H1 (cell line): Measurements from ENCODE around the gene SCGB3A1. TPM values are rescaled to one million over a fixed set of nuclear protein-coding genes. Genes with fewer than 3 reads are reported as not detected.

Source experiments
- CTCF ChIA-PET: fragments of 300-600 bp; sonication (Branson Sonifier 250); formaldehyde crosslinking; loops from one replicate; lab custom pipeline; 2021; ENCODE audit not compliant: partially characterized antibody; lab: Charles Lee
- POLR2A ChIA-PET: fragments of 300-600 bp; sonication (Branson Sonifier 250); formaldehyde crosslinking; loops from one replicate; lab custom pipeline; 2021; ENCODE audit warnings: inconsistent platforms; ENCODE audit not compliant: partially characterized antibody; lab: Charles Lee
- DNase-seq, 2 experiments: peaks; one replicate each; pipeline versions ENCODE4 v3.0.0 to v3.0.0-alpha.2; 2010 to 2022; ENCODE audit warnings: low spot score in 2 of 2, low read depth in 1 of 2, mixed read lengths in 1 of 2
- FAIRE-seq: peaks from 2 replicates; lab custom pipeline; 2011; peaks lifted over from hg19 to GRCh38; lab: Jason Lieb, UNC
- H2AFZ ChIP-seq: 2 replicates; pipeline ENCODE4 v1.8.1; 2012; ENCODE audit warnings: low read length, inconsistent platforms
- H2AK5ac ChIP-seq: 2 replicates; pipeline ENCODE4 v1.6.1; 2013; ENCODE audit warnings: low read depth, low read length
- H2BK120ac ChIP-seq: replicated peaks from 2 replicates; pipeline ENCODE3; 2013; ENCODE audit warnings: low read depth, low read length, inconsistent platforms
- H2BK12ac ChIP-seq: 2 replicates; pipeline ENCODE4 v1.6.1; 2013; ENCODE audit warnings: low read depth, low read length
- H2BK15ac ChIP-seq: 2 replicates; pipeline ENCODE4 v1.6.1; 2013; ENCODE audit warnings: low read length
- H2BK20ac ChIP-seq: 2 replicates; pipeline ENCODE4 v1.6.1; 2013; ENCODE audit warnings: low read length
- H2BK5ac ChIP-seq: 2 replicates; pipeline ENCODE4 v1.6.1; 2013; ENCODE audit warnings: low read depth, low read length
- H3K14ac ChIP-seq: 2 replicates; pipeline ENCODE4 v1.6.1; 2013; ENCODE audit warnings: inconsistent platforms; ENCODE audit not compliant: insufficient read length
- H3K18ac ChIP-seq: 2 replicates; pipeline ENCODE4 v1.6.1; 2013; ENCODE audit warnings: low read length; ENCODE audit errors: extremely low read depth
- H3K23ac ChIP-seq: 2 replicates; pipeline ENCODE4 v1.6.1; 2013; ENCODE audit warnings: inconsistent platforms; ENCODE audit not compliant: insufficient read length
- H3K23me2 ChIP-seq: 2 replicates; pipeline ENCODE4 v1.6.1; 2013; ENCODE audit warnings: low read depth, low read length
- H3K27ac ChIP-seq: 2 replicates; pipeline ENCODE4 v1.6.1; 2011; ENCODE audit warnings: low read depth, low read length, inconsistent platforms
- H3K27me3 ChIP-seq, 4 experiments: replicated peaks in 1 of 4; 1 replicate in 1 of 4; 2 replicates in 3 of 4; pipeline versions ENCODE4 v1.6.1 to v1.8.1; 2011 to 2013; ENCODE audit warnings: low read length in 3 of 4, mild to moderate bottlenecking in 3 of 4, inconsistent platforms in 2 of 4, mixed read lengths in 2 of 4, moderate library complexity in 1 of 4; ENCODE audit not compliant: control insufficient read depth in 3 of 4, insufficient read depth in 3 of 4; ENCODE audit errors: extremely low read depth in 1 of 4
- H3K36me3 ChIP-seq, 4 experiments: 2 replicates each; pipeline versions ENCODE4 v1.6.1 to v1.8.1; 2011 to 2013; ENCODE audit warnings: mild to moderate bottlenecking in 4 of 4, low read length in 3 of 4, moderate library complexity in 2 of 4, control low read depth in 1 of 4, inconsistent platforms in 1 of 4; ENCODE audit not compliant: insufficient read depth in 4 of 4, control insufficient read depth in 2 of 4
- H3K4ac ChIP-seq: replicated peaks from 2 replicates; pipeline ENCODE3; 2013; ENCODE audit warnings: low read length, low read depth, mixed read lengths, inconsistent platforms; ENCODE audit not compliant: insufficient read length
- H3K4me1 ChIP-seq, 4 experiments: replicated peaks in 1 of 4; 1 replicate in 1 of 4; 2 replicates in 3 of 4; pipeline versions ENCODE4 v1.6.1 to v1.8.1; 2011 to 2013; ENCODE audit warnings: low read length in 3 of 4, inconsistent platforms in 2 of 4, mixed read lengths in 1 of 4; ENCODE audit not compliant: insufficient read depth in 4 of 4, control insufficient read depth in 3 of 4
- H3K4me2 ChIP-seq, 2 experiments: 2 replicates each; pipeline versions ENCODE4 v1.6.1 to v1.8.1; 2011 to 2013; ENCODE audit warnings: low read depth in 2 of 2, low read length in 2 of 2, control low read depth in 1 of 2, inconsistent platforms in 1 of 2, mild to moderate bottlenecking in 1 of 2; ENCODE audit not compliant: insufficient read depth in 1 of 2
- H3K4me3 ChIP-seq, 4 experiments: fragments of 200-600, 300-600 bp in 1 of 4; sonication (generic), shearing (Covaris generic), sonication (Bioruptor Twin) in 1 of 4; 2 replicates each; pipeline versions ENCODE4 v1.5.1 to v1.8.1; 2011 to 2016; ENCODE audit warnings: low read length in 4 of 4, low read depth in 3 of 4, control low read depth in 2 of 4, inconsistent platforms in 2 of 4, mild to moderate bottlenecking in 2 of 4, mixed read lengths in 1 of 4, moderate library complexity in 1 of 4; ENCODE audit not compliant: insufficient read depth in 2 of 4; ENCODE audit errors: extremely low read depth in 1 of 4
- H3K56ac ChIP-seq: replicated peaks from 2 replicates; pipeline ENCODE3; 2013; ENCODE audit warnings: low read depth, mild to moderate bottlenecking, mixed read lengths, low read length, inconsistent platforms; ENCODE audit not compliant: insufficient read length
- H3K79me1 ChIP-seq: 2 replicates; pipeline ENCODE4 v1.6.1; 2013; ENCODE audit warnings: low read depth, low read length, control low read depth
- H3K79me2 ChIP-seq, 2 experiments: 2 replicates each; pipeline versions ENCODE4 v1.6.1 to v1.8.1; 2012 to 2013; ENCODE audit warnings: low read length in 2 of 2, mild to moderate bottlenecking in 2 of 2, inconsistent platforms in 1 of 2; ENCODE audit not compliant: insufficient read depth in 2 of 2, control insufficient read depth in 1 of 2
- H3K9ac ChIP-seq, 4 experiments: replicated peaks in 1 of 4; 1 replicate in 1 of 4; 2 replicates in 3 of 4; pipeline versions ENCODE4 v1.6.1 to v1.8.1; 2011 to 2013; ENCODE audit warnings: low read depth in 3 of 4, low read length in 3 of 4, control low read depth in 2 of 4, mild to moderate bottlenecking in 2 of 4, moderate library complexity in 2 of 4, inconsistent platforms in 1 of 4; ENCODE audit errors: extremely low read depth in 1 of 4
- H3K9me3 ChIP-seq, 2 experiments: 2 replicates each; pipeline versions ENCODE4 v1.6.1 to v1.8.1; 2012 to 2013; ENCODE audit warnings: mild to moderate bottlenecking in 2 of 2, moderate library complexity in 2 of 2, control low read depth in 1 of 2, inconsistent platforms in 1 of 2, low read depth in 1 of 2, low read length in 1 of 2, mixed read lengths in 1 of 2; ENCODE audit not compliant: insufficient read depth in 2 of 2
- H4K20me1 ChIP-seq, 2 experiments: replicated peaks in 1 of 2; 2 replicates each; pipeline versions ENCODE3 to v1.8.1; 2011 to 2013; ENCODE audit warnings: inconsistent platforms in 2 of 2, low read length in 2 of 2, mild to moderate bottlenecking in 1 of 2; ENCODE audit not compliant: insufficient read depth in 2 of 2, control insufficient read depth in 1 of 2
- H4K5ac ChIP-seq: 2 replicates; pipeline ENCODE4 v1.6.1; 2013; ENCODE audit warnings: low read length, low read depth, mixed read lengths, inconsistent platforms; ENCODE audit not compliant: insufficient read length
- H4K8ac ChIP-seq: 2 replicates; pipeline ENCODE4 v1.8.0; 2013; ENCODE audit warnings: mild to moderate bottlenecking, moderate library complexity, low read length, inconsistent platforms; ENCODE audit not compliant: insufficient read depth; ENCODE audit errors: extremely low read depth
- H4K91ac ChIP-seq: replicated peaks from 2 replicates; pipeline ENCODE3; 2013; ENCODE audit warnings: low read length, mixed read lengths, inconsistent platforms; ENCODE audit not compliant: insufficient read length
- BACH1 ChIP-seq: IDR thresholded peaks from 2 replicates; pipeline ENCODE4 v1.6.1; 2012; ENCODE audit warnings: low read length, improper control_type of control experiment
- EP300 ChIP-seq, 2 experiments: IDR thresholded peaks; 1 replicate in 1 of 2; 2 replicates in 1 of 2; pipeline ENCODE4 v1.6.1; 2011 to 2012; ENCODE audit warnings: low read depth in 2 of 2, low read length in 2 of 2, mild to moderate bottlenecking in 2 of 2, borderline replicate concordance in 1 of 2, inconsistent platforms in 1 of 2, moderate library complexity in 1 of 2
- GABPA ChIP-seq: IDR thresholded peaks from 2 replicates; pipeline ENCODE4 v1.6.1; 2011; ENCODE audit warnings: mild to moderate bottlenecking, low read length, moderate library complexity, borderline replicate concordance; ENCODE audit not compliant: insufficient read depth
- HDAC6 ChIP-seq: IDR thresholded peaks from one replicate; pipeline ENCODE4 v1.7.1; 2012; ENCODE audit warnings: low read depth, mild to moderate bottlenecking, inconsistent platforms, low read length, moderate library complexity
- JUN ChIP-seq: IDR thresholded peaks from 2 replicates; pipeline ENCODE4 v1.6.1; 2011; ENCODE audit warnings: low read depth, mild to moderate bottlenecking, improper control_type of control experiment, low read length
- JUND ChIP-seq: IDR thresholded peaks from 2 replicates; pipeline ENCODE4 v1.6.1; 2011; ENCODE audit warnings: mild to moderate bottlenecking, improper control_type of control experiment, low read length
- KDM5A ChIP-seq: fragments of 200-600 bp; IDR thresholded peaks from 2 replicates; pipeline ENCODE4 v1.7.1; 2012; ENCODE audit warnings: mild to moderate bottlenecking, low read length, inconsistent platforms, mixed read lengths
- MAFK ChIP-seq: IDR thresholded peaks from 2 replicates; pipeline ENCODE4 v1.6.1; 2012; ENCODE audit warnings: low read depth, mild to moderate bottlenecking, improper control_type of control experiment, low read length
- RXRA ChIP-seq: IDR thresholded peaks from 2 replicates; pipeline ENCODE4 v1.6.1; 2011; ENCODE audit warnings: low read depth, mild to moderate bottlenecking, low read length, moderate library complexity; ENCODE audit not compliant: insufficient read depth
- SIRT6 ChIP-seq: IDR thresholded peaks from one replicate; pipeline ENCODE4 v1.7.1; 2012; ENCODE audit warnings: low read length, inconsistent platforms
- SRF ChIP-seq: IDR thresholded peaks from 2 replicates; pipeline ENCODE4 v1.6.1; 2011; ENCODE audit warnings: mild to moderate bottlenecking, low read depth, low read length, moderate library complexity
- WGBS, 2 experiments: shearing (Covaris generic) in 1 of 2; methylation state at CpG; one replicate each; pipeline versions ENCODE4 v1.1.6 to v1.1.7; 2013 to 2015; ENCODE audit warnings: low lambda C conversion rate in 2 of 2, mixed read lengths in 2 of 2, inconsistent platforms in 1 of 2, low coverage in 1 of 2, missing lambda C conversion rate in 1 of 2; ENCODE audit not compliant: insufficient replicate concordance in 2 of 2, insufficient coverage in 1 of 2, insufficient read length in 1 of 2; ENCODE audit errors: extremely low coverage in 1 of 2, missing lambda C conversion rate in 1 of 2; 5-methylcytosine and 5-hydroxymethylcytosine counted together
- polyA plus RNA-seq, 7 experiments: library from polyadenylated mRNA; depleted of rRNA in 3 of 7; stranded (reverse) in 5 of 7; unstranded in 2 of 7; fragments of >200 nt in 5 of 7; fragments of 200-250 nt in 2 of 7; gene quantifications; 1 replicate in 5 of 7; 2 replicates in 1 of 7; 4 replicates in 1 of 7; pipeline versions ENCODE4 v1.2.1 to v1.2.3, GENCODE V29; 2011 to 2013; ENCODE audit warnings: missing spikeins in 2 of 7, mixed read lengths in 2 of 7
- total RNA-seq: library from RNA; stranded (reverse); fragmentation: NEBNext Ultra II Directional; extraction: Animal tissue kit (Norgen Biotek cat#: 25700); gene quantifications from 2 replicates; pipeline ENCODE4 v1.2.1, GENCODE V29; 2021
- TF ChIP-seq, protein P1 (sequence below), 3 experiments: IDR thresholded peaks; 1 replicate in 2 of 3; 2 replicates in 1 of 3; pipeline versions ENCODE4 v1.5.1 to v1.6.1; 2011; ENCODE audit warnings: low read length in 3 of 3, mild to moderate bottlenecking in 3 of 3, inconsistent platforms in 2 of 3, low read depth in 1 of 3, moderate library complexity in 1 of 3; ENCODE audit not compliant: insufficient read depth in 1 of 3; ENCODE audit errors: control extremely low read depth in 1 of 3

Gene SCGB3A1
- total and polyA plus RNA-seq, 2 of the 8 experiments (the other 6 are each of a cell fraction or from before 2014, with no cell fraction given), result 0.20 TPM; not detected in 1

- no peak overlapping the region for H2BK12ac ChIP-seq
- DNase-seq (no peak), FAIRE-seq (no peak)
- H3K14ac ChIP-seq, result no peak overlapping the region
- H3K79me2 ChIP-seq, result no peaks in the 10 kb centered on the region
- H2AFZ ChIP-seq, result no peak overlapping the region
- H3K9me3 ChIP-seq, result no peaks in the 10 kb centered on the region
- H3K27ac ChIP-seq, result no peak overlapping the region
- no peak overlapping the region for H3K9ac ChIP-seq
- H3K23me2 ChIP-seq, result peaks cover 6% of the 10 kb centered on the region; the same call in 1 of the 2 replicates
- no peak overlapping the region for H3K18ac ChIP-seq
- H3K4me2 ChIP-seq, result no peak overlapping the region
- H3K27me3 ChIP-seq, result no peaks in the 10 kb centered on the region
- no peak overlapping the region for H4K91ac ChIP-seq
- peaks cover 0 to 4% of the 10 kb centered on the region in 2 experiments for H4K20me1 ChIP-seq
- no peaks in the 10 kb centered on the region for H3K4me1 ChIP-seq
- H2AK5ac ChIP-seq, result no peak overlapping the region
- H3K36me3 ChIP-seq, result no peaks in the 10 kb centered on the region
- H3K56ac ChIP-seq, result no peak overlapping the region
- H3K4me3 ChIP-seq, result no peak overlapping the region
- H3K4ac ChIP-seq, result no peak overlapping the region
- POLR2A ChIA-PET, result no interaction called here
- no peak overlapping the region for H4K8ac ChIP-seq
- H3K23ac ChIP-seq, result no peak overlapping the region
- H4K5ac ChIP-seq, result no peak overlapping the region
- no peak overlapping the region for H2BK20ac ChIP-seq
- CTCF ChIA-PET, result interaction anchor here (1.1 to 2.3 kb wide), 2 partner anchors 9 to 20 kb away, joined by 3 to 11 read pairs; no protein-coding TSS in a partner anchor
- no peak overlapping the region for H2BK120ac ChIP-seq
- no peak overlapping the region for H2BK15ac ChIP-seq
- no peak overlapping the region for H2BK5ac ChIP-seq
- whole genome bisulfite sequencing, 2 experiments, result 74% methylated on average over 2 of the region's 3 CpGs; no CpG with 5 or more reads in 1 of the 2 experiments
- no peaks in the 10 kb centered on the region for H3K79me1 ChIP-seq
- TF ChIP-seq GABPA (no peak), SIRT6 (no peak), SRF (no peak), HDAC6 (no peak), MAFK (no peak), EP300 (IDR thresholded peaks at IDR 0.05; ENCODE audit: borderline replicate concordance in 1 of 2, low read depth in 2 of 2, low read length in 2 of 2) (no peak), BACH1 (no peak), RXRA (no peak), JUN (no peak), KDM5A (no peak), JUND (no peak)
- TF ChIP-seq, protein P1, sequence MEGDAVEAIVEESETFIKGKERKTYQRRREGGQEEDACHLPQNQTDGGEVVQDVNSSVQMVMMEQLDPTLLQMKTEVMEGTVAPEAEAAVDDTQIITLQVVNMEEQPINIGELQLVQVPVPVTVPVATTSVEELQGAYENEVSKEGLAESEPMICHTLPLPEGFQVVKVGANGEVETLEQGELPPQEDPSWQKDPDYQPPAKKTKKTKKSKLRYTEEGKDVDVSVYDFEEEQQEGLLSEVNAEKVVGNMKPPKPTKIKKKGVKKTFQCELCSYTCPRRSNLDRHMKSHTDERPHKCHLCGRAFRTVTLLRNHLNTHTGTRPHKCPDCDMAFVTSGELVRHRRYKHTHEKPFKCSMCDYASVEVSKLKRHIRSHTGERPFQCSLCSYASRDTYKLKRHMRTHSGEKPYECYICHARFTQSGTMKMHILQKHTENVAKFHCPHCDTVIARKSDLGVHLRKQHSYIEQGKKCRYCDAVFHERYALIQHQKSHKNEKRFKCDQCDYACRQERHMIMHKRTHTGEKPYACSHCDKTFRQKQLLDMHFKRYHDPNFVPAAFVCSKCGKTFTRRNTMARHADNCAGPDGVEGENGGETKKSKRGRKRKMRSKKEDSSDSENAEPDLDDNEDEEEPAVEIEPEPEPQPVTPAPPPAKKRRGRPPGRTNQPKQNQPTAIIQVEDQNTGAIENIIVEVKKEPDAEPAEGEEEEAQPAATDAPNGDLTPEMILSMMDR (IDR thresholded peaks at IDR 0.05; ENCODE audit: control extremely low read depth in 1 of 3, insufficient read depth in 1 of 3, low read depth in 1 of 3, low read length in 3 of 3), result no peak
Measured at GRCh38 chr5:180639287-180639686, 48.0 kb upstream of the SCGB3A1 start.
